WTC11 (cell line): ENCODE data around the gene SIRPB2. TPM values are rescaled to one million over a fixed set of nuclear protein-coding genes. Genes with fewer than 3 reads are reported as not detected.
A peak's percentile ranks its signal among the peaks of the same experiment; 100 is the strongest.

ENCODE experiments used
- ATAC-seq: fragments of 200-7000 bp; cut with Tn5 transposase; 2 replicates; pipeline ENCODE4 v1.10.0; 2021; ENCODE audit warnings: mild to moderate bottlenecking, moderate library complexity
- CTCF ChIA-PET: fragments of 300-600 bp; sonication (Branson Sonifier 250); formaldehyde crosslinking; loops from one replicate; lab custom pipeline; 2021; ENCODE audit warnings: antibody characterized with exemption; lab: Charles Lee
- POLR2A ChIA-PET: fragments of 350-600 bp; sonication (Branson Sonifier 250); formaldehyde crosslinking; loops from one replicate; lab custom pipeline; 2021; ENCODE audit warnings: antibody characterized with exemption; lab: Charles Lee
- DNase-seq: peaks from one replicate; pipeline ENCODE4 v3.0.0; 2021; ENCODE audit warnings: low spot score
- H3K27ac Mint-ChIP-seq: 2 replicates; pipeline ENCODE4 v1.8.0; 2021; ENCODE audit warnings: mixed read lengths
- H3K27me3 Mint-ChIP-seq: 2 replicates; pipeline ENCODE4 v1.8.0; 2021; ENCODE audit warnings: low read depth, mild to moderate bottlenecking, moderate library complexity, mixed read lengths
- H3K36me3 Mint-ChIP-seq: 2 replicates; pipeline ENCODE4 v1.8.0; 2021; ENCODE audit warnings: mixed read lengths
- H3K4me1 Mint-ChIP-seq: 2 replicates; pipeline ENCODE4 v1.8.0; 2022; ENCODE audit warnings: mixed read lengths
- H3K4me3 Mint-ChIP-seq: 2 replicates; pipeline ENCODE4 v1.8.0; 2021; ENCODE audit warnings: mild to moderate bottlenecking, moderate library complexity, mixed read lengths
- H3K9me3 Mint-ChIP-seq: 2 replicates; pipeline ENCODE4 v1.8.0; 2021; ENCODE audit warnings: mixed read lengths
- E2F4 ChIP-seq: sonication (generic); formaldehyde crosslinking; IDR thresholded peaks from 2 replicates; pipeline ENCODE4 v1.8.1; 2022; ENCODE audit warnings: low read depth, mild to moderate bottlenecking, moderate library complexity, missing genetic modification reagents, borderline replicate concordance
- ERG ChIP-seq: fragments of 250-450 bp; sonication (Bioruptor Pico); IDR thresholded peaks from 2 replicates; pipeline ENCODE4 v1.8.0; 2021; ENCODE audit warnings: mild to moderate bottlenecking
- FOXJ3 ChIP-seq: sonication (generic); formaldehyde crosslinking; IDR thresholded peaks from 2 replicates; pipeline ENCODE4 v1.9.0; 2021; ENCODE audit warnings: missing genetic modification reagents, mild to moderate bottlenecking, borderline replicate concordance
- FOXP4 ChIP-seq: sonication (generic); formaldehyde crosslinking; IDR thresholded peaks from 2 replicates; pipeline ENCODE4 v1.8.0; 2022; ENCODE audit warnings: mild to moderate bottlenecking, missing genetic modification reagents
- KAT7 ChIP-seq: sonication (generic); formaldehyde crosslinking; IDR thresholded peaks from 2 replicates; pipeline ENCODE4 v1.8.1; 2023; ENCODE audit warnings: missing genetic modification reagents, mild to moderate bottlenecking, borderline replicate concordance
- MXD4 ChIP-seq: fragments of 250-450 bp; sonication (Bioruptor Pico); IDR thresholded peaks from 2 replicates; pipeline ENCODE4 v1.8.0; 2021; ENCODE audit warnings: mild to moderate bottlenecking, moderate library complexity, borderline replicate concordance
- NFE2L1 ChIP-seq: sonication (generic); formaldehyde crosslinking; IDR thresholded peaks from 2 replicates; pipeline ENCODE4 v1.8.1; 2023; ENCODE audit warnings: missing genetic modification reagents
- NR2C2 ChIP-seq: sonication (generic); formaldehyde crosslinking; IDR thresholded peaks from 2 replicates; pipeline ENCODE4 v1.8.0; 2022; ENCODE audit warnings: mild to moderate bottlenecking, missing genetic modification reagents
- OVOL2 ChIP-seq: fragments of 250-450 bp; sonication (Bioruptor Pico); IDR thresholded peaks from 2 replicates; pipeline ENCODE4 v1.9.0; 2021; ENCODE audit warnings: mild to moderate bottlenecking, borderline replicate concordance
- PRDM15 ChIP-seq: sonication (generic); formaldehyde crosslinking; IDR thresholded peaks from 2 replicates; pipeline ENCODE4 v1.8.0; 2022; ENCODE audit warnings: missing genetic modification reagents
- PRRX2 ChIP-seq: fragments of 250-450 bp; sonication (Bioruptor Pico); IDR thresholded peaks from 2 replicates; pipeline ENCODE4 v1.8.0; 2021; ENCODE audit warnings: mild to moderate bottlenecking
- SP1 ChIP-seq: sonication (generic); formaldehyde crosslinking; conservative IDR thresholded peaks from 2 replicates; pipeline ENCODE4 v1.8.1; 2022; ENCODE audit warnings: missing genetic modification reagents
- ZNF232 ChIP-seq: sonication (generic); formaldehyde crosslinking; IDR thresholded peaks from 2 replicates; pipeline ENCODE4 v1.8.0; 2022; ENCODE audit warnings: mild to moderate bottlenecking, missing genetic modification reagents
- ZNF423 ChIP-seq: fragments of 250-450 bp; sonication (Bioruptor Pico); IDR thresholded peaks from 2 replicates; pipeline ENCODE4 v2.1.2; 2022; ENCODE audit warnings: mild to moderate bottlenecking, moderate library complexity
- ZNF532 ChIP-seq: fragments of 250-450 bp; sonication (Bioruptor Pico); IDR thresholded peaks from 2 replicates; pipeline ENCODE4 v1.9.0; 2021; ENCODE audit warnings: mild to moderate bottlenecking, borderline replicate concordance
- ZNF671 ChIP-seq: fragments of 250-450 bp; sonication (Bioruptor Pico); IDR thresholded peaks from 2 replicates; pipeline ENCODE4 v1.8.0; 2021; ENCODE audit warnings: mild to moderate bottlenecking
- total RNA-seq: library from RNA; stranded (reverse); gene quantifications from 3 replicates; pipeline ENCODE4 v1.2.3, GENCODE V29; 2021

SIRPB2 gene
- total RNA-seq, 1 experiment from 2014 or later = not detected

GRCh38 chr20:1430004-1430451, 61.2 kb downstream of the SIRPB2 start:
- CTCF ChIA-PET = no interaction called here
- TF ChIP-seq E2F4 (CRISPR knock-in tag) = no peak
- TF ChIP-seq PRRX2 (CRISPR knock-in tag) = no peak
- no peak for ATAC-seq

DNA sequence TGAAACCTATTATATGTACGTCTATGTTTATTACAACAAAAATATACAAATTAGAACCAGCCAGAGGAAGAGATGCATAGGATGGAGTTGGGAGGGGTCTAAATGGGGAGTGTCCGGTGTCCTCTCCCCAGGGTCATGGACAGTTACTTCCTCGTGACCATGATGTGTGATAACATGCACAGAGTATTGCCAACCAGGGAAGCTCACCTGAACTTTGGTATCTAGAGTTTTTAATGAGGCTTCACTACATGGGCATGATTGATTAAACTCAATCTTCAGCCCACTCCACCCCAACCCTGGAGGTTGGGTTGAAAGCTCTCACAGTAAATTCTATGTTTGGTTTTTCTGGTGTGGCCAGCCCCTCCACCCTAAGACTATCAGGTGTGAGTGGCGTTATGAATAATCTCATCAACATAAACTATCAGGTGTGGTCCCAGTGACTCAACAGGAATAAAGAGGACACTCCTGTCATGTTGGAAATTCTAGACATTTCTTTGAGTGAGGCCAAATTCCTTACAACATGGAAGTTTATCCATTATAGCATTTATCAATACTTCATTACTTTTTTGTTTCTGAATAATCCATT, 62.0 kb downstream of the SIRPB2 start:
- no peaks in the 10 kb centered on the region for H3K27me3 Mint-ChIP-seq
- peak overlapping the region; percentile 78; the same call in 1 of the 2 replicates for H3K27ac Mint-ChIP-seq
- POLR2A ChIA-PET = no interaction called here
- no peak for DNase-seq
- H3K4me3 Mint-ChIP-seq = no peak overlapping the region
- TF ChIP-seq SP1 (CRISPR knock-in tag) (no peak), PRDM15 (CRISPR knock-in tag) (no peak), ZNF232 (CRISPR knock-in tag) (no peak), NFE2L1 (no peak), ERG (CRISPR knock-in tag) (no peak), ZNF671 (CRISPR knock-in tag) (no peak), ZNF532 (no peak), NR2C2 (CRISPR knock-in tag) (no peak), FOXP4 (CRISPR knock-in tag) (no peak), MXD4 (no peak), ZNF423 (no peak), KAT7 (no peak), OVOL2 (no peak), FOXJ3 (CRISPR knock-in tag) (no peak)
- ATAC-seq = no peak
- H3K4me1 Mint-ChIP-seq = peaks cover 71% of the 10 kb centered on the region
- CTCF ChIA-PET = no interaction called here
- H3K9me3 Mint-ChIP-seq = peaks cover 36% of the 10 kb centered on the region
- H3K36me3 Mint-ChIP-seq = peaks cover 27% of the 10 kb centered on the region

More at GRCh38 chr20:1430004-1430451, 61.2 kb downstream of the SIRPB2 start:
- POLR2A ChIA-PET = no interaction called here
- no peak for DNase-seq
- Mint-ChIP-seq H3K27ac (no peak overlapping the region), H3K36me3 (peaks cover 32% of the 10 kb centered on the region), H3K4me1 (peaks cover 67% of the 10 kb centered on the region), H3K4me3 (no peak overlapping the region), H3K9me3 (peaks cover 40% of the 10 kb centered on the region), H3K27me3 (no peaks in the 10 kb centered on the region)
